ENCODE data around the gene NSG1. TPM values are rescaled to one million over a fixed set of nuclear protein-coding genes. Genes with fewer than 3 reads are reported as not detected.

Gene NSG1
- total and polyA plus RNA-seq, 8 donors, result 1.2 to 13.6 (median 4.1) TPM; not detected in 1

GRCh38 chr4:4437798-4438470, 51.0 kb downstream of the NSG1 start:
- WGBS, 5 donors, result 90 to 96% (median 94%) methylated on average over 10 to 13 of the region's 13 CpGs
- no peak for TF ChIP-seq CTCF (IDR thresholded peaks at IDR 0.05)
- TF ChIP-seq EP300 (IDR thresholded peaks at IDR 0.05), result no peak
- no peak for TF ChIP-seq POLR2AphosphoS5 (IDR thresholded peaks at IDR 0.05)
- TF ChIP-seq POLR2A (IDR thresholded peaks at IDR 0.05), result no peak
- H3K27me3 ChIP-seq, result no peaks in the 10 kb centered on the region
- no peak overlapping the region for H3K27ac ChIP-seq
- H3K9me3 ChIP-seq, result no peaks in the 10 kb centered on the region
- DNase-seq, result no peak
- no peak overlapping the region for H3K4me3 ChIP-seq
- intact Hi-C loops (cut with DNase I; ENCODE audit: low total_unique reads), result no loop called here
- H3K36me3 ChIP-seq, result peaks cover 15 to 71% (median 60%) of the 10 kb centered on the region in 4 donors
- no peaks in the 10 kb centered on the region for H3K4me1 ChIP-seq

DNA sequence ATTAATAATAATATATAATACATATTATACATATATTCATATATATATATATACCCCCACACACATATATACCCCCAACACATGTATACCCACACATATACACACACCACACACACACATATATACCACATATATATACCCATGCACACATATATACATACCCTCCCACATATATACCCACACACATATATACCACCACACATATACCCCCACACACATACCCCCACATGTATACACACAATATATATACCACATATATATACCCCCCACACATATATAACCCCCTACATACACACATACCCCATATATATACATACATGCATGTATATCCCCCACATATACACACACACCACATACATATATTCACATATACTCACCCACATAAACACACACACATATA, 52.0 kb downstream of the NSG1 start:
- intact Hi-C loops (cut with DNase I; ENCODE audit: low total_unique reads), result no loop called here
- H3K36me3 ChIP-seq, result peaks cover 12 to 66% (median 50%) of the 10 kb centered on the region in 4 donors
- H3K9me3 ChIP-seq, result no peaks in the 10 kb centered on the region
- no peak for DNase-seq
- no peak overlapping the region for H3K4me3 ChIP-seq
- H3K4me1 ChIP-seq, result no peaks in the 10 kb centered on the region
- TF ChIP-seq POLR2AphosphoS5 (IDR thresholded peaks at IDR 0.05) (no peak), EP300 (IDR thresholded peaks at IDR 0.05) (no peak), CTCF (IDR thresholded peaks at IDR 0.05) (no peak), POLR2A (IDR thresholded peaks at IDR 0.05) (no peak)
- no peak overlapping the region for H3K27ac ChIP-seq
- no peaks in the 10 kb centered on the region for H3K27me3 ChIP-seq

- WGBS, 5 donors, result 67 to 80% (median 73%) methylated on average over 4 of the region's 4 CpGs
- no peaks in the 10 kb centered on the region for H3K9me3 ChIP-seq
- no peaks in the 10 kb centered on the region for H3K27me3 ChIP-seq
- H3K36me3 ChIP-seq, result peaks cover 8 to 57% (median 44%) of the 10 kb centered on the region in 4 donors
- no peak overlapping the region for H3K27ac ChIP-seq
- no peak for DNase-seq
- intact Hi-C loops (cut with DNase I; ENCODE audit: low total_unique reads), result no loop called here
- H3K4me3 ChIP-seq, result no peak overlapping the region
- TF ChIP-seq POLR2AphosphoS5 (IDR thresholded peaks at IDR 0.05) (no peak), POLR2A (IDR thresholded peaks at IDR 0.05) (no peak), EP300 (IDR thresholded peaks at IDR 0.05) (no peak), CTCF (IDR thresholded peaks at IDR 0.05) (no peak)
- no peaks in the 10 kb centered on the region for H3K4me1 ChIP-seq
Measured at GRCh38 chr4:4439782-4440181, 52.9 kb downstream of the NSG1 start.

- 84 to 90% (median 88%) methylated on average over 2 of the region's 2 CpGs for WGBS, 5 donors
- TF ChIP-seq CTCF (IDR thresholded peaks at IDR 0.05), result no peak
- no peak for TF ChIP-seq POLR2A (IDR thresholded peaks at IDR 0.05)
- no peak for TF ChIP-seq EP300 (IDR thresholded peaks at IDR 0.05)
- no peak for TF ChIP-seq POLR2AphosphoS5 (IDR thresholded peaks at IDR 0.05)
- H3K4me3 ChIP-seq, result no peak overlapping the region
- H3K27ac ChIP-seq, result no peak overlapping the region
- H3K4me1 ChIP-seq, result no peaks in the 10 kb centered on the region
- H3K36me3 ChIP-seq, result peaks cover 8 to 55% (median 37%) of the 10 kb centered on the region in 4 donors
- intact Hi-C loops (cut with DNase I; ENCODE audit: low total_unique reads), result no loop called here
- no peaks in the 10 kb centered on the region for H3K27me3 ChIP-seq
- no peaks in the 10 kb centered on the region for H3K9me3 ChIP-seq
- DNase-seq, result no peak
Measured at GRCh38 chr4:4440333-4441061, 53.6 kb downstream of the NSG1 start.
